Neuronal stem cell (in vitro differentiated cells): ENCODE results near the gene SLC7A4.
A peak's percentile ranks its signal among the peaks of the same experiment; 100 is the strongest.

Source experiments
- DNase-seq: peaks from one replicate; pipeline ENCODE4 v3.0.0-alpha.2; 2013; ENCODE audit warnings: low spot score
- H2AFZ ChIP-seq: one replicate; pipeline ENCODE4 v1.6.1; 2013; ENCODE audit warnings: mild to moderate bottlenecking, low read length, inconsistent platforms
- H2AK5ac ChIP-seq: 2 replicates; pipeline ENCODE4 v1.6.1; 2013; ENCODE audit warnings: low read depth, mild to moderate bottlenecking, inconsistent platforms, low read length, moderate library complexity, mixed read lengths
- H2BK120ac ChIP-seq: 2 replicates; pipeline ENCODE4 v1.6.1; 2013; ENCODE audit warnings: low read depth, mild to moderate bottlenecking, inconsistent platforms, low read length, moderate library complexity, mixed read lengths
- H2BK12ac ChIP-seq: one replicate; pipeline ENCODE4 v1.6.1; 2013; ENCODE audit warnings: low read length, inconsistent platforms
- H2BK15ac ChIP-seq: 2 replicates; pipeline ENCODE4 v1.6.1; 2013; ENCODE audit warnings: mild to moderate bottlenecking, low read length, inconsistent platforms, mixed read lengths
- H2BK5ac ChIP-seq: one replicate; pipeline ENCODE4 v1.6.1; 2013; ENCODE audit warnings: inconsistent platforms, mild to moderate bottlenecking, low read length, moderate library complexity
- H3K14ac ChIP-seq: one replicate; pipeline ENCODE4 v1.6.1; 2013; ENCODE audit warnings: low read length, inconsistent platforms
- H3K18ac ChIP-seq: 2 replicates; pipeline ENCODE4 v1.6.1; 2013; ENCODE audit warnings: low read length, inconsistent platforms
- H3K23ac ChIP-seq: 2 replicates; pipeline ENCODE4 v1.6.1; 2013; ENCODE audit warnings: low read depth, mild to moderate bottlenecking, mixed read lengths, low read length, inconsistent platforms; ENCODE audit not compliant: poor library complexity
- H3K27ac ChIP-seq: replicated peaks from 3 replicates; pipeline ENCODE4 v1.5.1; 2013; ENCODE audit warnings: low read length, inconsistent platforms
- H3K27me3 ChIP-seq, 3 experiments: 2 replicates each; pipeline ENCODE4 v1.6.1; 2013; ENCODE audit warnings: low read length in 3 of 3, mild to moderate bottlenecking in 2 of 3, inconsistent platforms in 1 of 3, low read depth in 1 of 3, mixed read lengths in 1 of 3, moderate library complexity in 1 of 3; ENCODE audit not compliant: control insufficient read depth in 3 of 3, insufficient read depth in 3 of 3
- H3K36me3 ChIP-seq, 2 donors: replicated peaks in 1 of 2; 2 replicates each; pipeline ENCODE4 v1.6.1; 2013; ENCODE audit warnings: low read length in 2 of 2; ENCODE audit not compliant: control insufficient read depth in 2 of 2, insufficient read depth in 2 of 2
- H3K4ac ChIP-seq: 2 replicates; pipeline ENCODE4 v1.6.1; 2013; ENCODE audit warnings: inconsistent platforms, mild to moderate bottlenecking, low read length, moderate library complexity
- H3K4me1 ChIP-seq, 2 donors: 1 replicate in 1 of 2; 2 replicates in 1 of 2; pipeline ENCODE4 v1.6.1; 2013; ENCODE audit warnings: low read length in 2 of 2, low read depth in 1 of 2; ENCODE audit not compliant: control insufficient read depth in 2 of 2, insufficient read depth in 1 of 2
- H3K4me2 ChIP-seq: one replicate; pipeline ENCODE4 v1.6.1; 2013; ENCODE audit warnings: mild to moderate bottlenecking, low read length, inconsistent platforms; ENCODE audit not compliant: insufficient read depth, poor library complexity, severe bottlenecking
- H3K4me3 ChIP-seq, 2 donors: 2 replicates each; pipeline ENCODE4 v1.5.1; 2013; ENCODE audit warnings: low read length in 2 of 2, mild to moderate bottlenecking in 2 of 2, inconsistent platforms in 1 of 2, moderate library complexity in 1 of 2
- H3K79me1 ChIP-seq: one replicate; pipeline ENCODE4 v1.6.1; 2013; ENCODE audit warnings: low read depth, mild to moderate bottlenecking, inconsistent platforms, low read length, moderate library complexity
- H3K9ac ChIP-seq: one replicate; pipeline ENCODE4 v1.6.1; 2013; ENCODE audit warnings: mild to moderate bottlenecking, low read depth, low read length, inconsistent platforms; ENCODE audit not compliant: poor library complexity
- H3K9me3 ChIP-seq, 2 donors: replicated peaks in 1 of 2; 2 replicates each; pipeline versions ENCODE3 to v1.6.1; 2013; ENCODE audit warnings: low read length in 2 of 2, mild to moderate bottlenecking in 2 of 2, inconsistent platforms in 1 of 2, low read depth in 1 of 2, mixed read lengths in 1 of 2, moderate library complexity in 1 of 2; ENCODE audit not compliant: control insufficient read depth in 2 of 2, insufficient read depth in 1 of 2
- H4K8ac ChIP-seq: one replicate; pipeline ENCODE4 v1.6.1; 2013; ENCODE audit warnings: low read depth, mild to moderate bottlenecking, inconsistent platforms, low read length, moderate library complexity
- H4K91ac ChIP-seq: one replicate; pipeline ENCODE4 v1.6.1; 2013; ENCODE audit warnings: low read length, low read depth, mild to moderate bottlenecking, inconsistent platforms; ENCODE audit not compliant: poor library complexity
- WGBS, 2 donors: extraction: QIAGEN DNeasy Blood & Tissue Kit; methylation state at CpG; one replicate each; pipeline ENCODE4 v1.1.7; 2013; ENCODE audit warnings: missing lambda C conversion rate in 2 of 2, mixed read lengths in 1 of 2; ENCODE audit not compliant: insufficient read length in 2 of 2, insufficient replicate concordance in 1 of 2; ENCODE audit errors: extremely low coverage in 2 of 2; 5-methylcytosine and 5-hydroxymethylcytosine counted together

Gene SLC7A4

GRCh38 chr22:20982563-20982882, 49.8 kb downstream of the SLC7A4 start:
- WGBS, 2 donors, result no CpG with 5 or more reads among the region's 12 CpGs
- Histone ChIP-seq H3K4me2 (peak overlapping the region; percentile 68), H3K36me3 (peaks cover 7 to 30% of the 10 kb centered on the region in 2 donors), H2BK5ac (peak overlapping the region; percentile 95), H3K4ac (no peak overlapping the region), H3K4me1 (peaks cover 13 to 20% of the 10 kb centered on the region in 2 donors), H3K27ac (no peak overlapping the region), H2AFZ (peak overlapping the region; percentile 99), H4K8ac (no peak overlapping the region), H2AK5ac (peak overlapping the region; percentile 43), H3K4me3 (peak overlapping the region; percentile 92 to 98), H3K79me1 (peaks cover 6% of the 10 kb centered on the region), H3K18ac (peak overlapping the region; percentile 94), H2BK12ac (no peak overlapping the region), H3K9me3 (peaks cover 7 to 9% of the 10 kb centered on the region in 2 donors), H3K9ac (peak overlapping the region; percentile 92), H2BK15ac (peak overlapping the region; percentile 15), H4K91ac (no peak overlapping the region), H3K27me3 (no peaks in the 10 kb centered on the region), H2BK120ac (no peak overlapping the region), H3K14ac (peak overlapping the region; percentile 78), H3K23ac (peak overlapping the region; percentile 100)
- no peak for DNase-seq

GRCh38 chr22:20981787-20982562, 50.4 kb downstream of the SLC7A4 start, which contains the start of gene LZTR1:
TSS of gene LZTR1 (plus strand) at chr22:20982297. CDS start at chr22:20982372, 75 bp downstream.
- Histone ChIP-seq H2BK5ac (peak within 1 kb of the TSS; percentile 95), H2BK120ac (no peak within 1 kb of the TSS), H3K4ac (no peak within 1 kb of the TSS), H3K27me3 (no peaks in the 10 kb centered on the region), H3K27ac (peak within 1 kb of the TSS; percentile 88), H3K23ac (peak within 1 kb of the TSS; percentile 100), H2AK5ac (peak within 1 kb of the TSS; percentile 43), H3K4me3 (peak within 1 kb of the TSS; percentile 92 to 98), H4K8ac (no peak within 1 kb of the TSS), H3K9ac (peak within 1 kb of the TSS; percentile 98), H3K14ac (peak within 1 kb of the TSS; percentile 78), H2BK15ac (peak within 1 kb of the TSS; percentile 15), H3K18ac (peak within 1 kb of the TSS; percentile 100), H2AFZ (peak within 1 kb of the TSS; percentile 99), H4K91ac (peak within 1 kb of the TSS; percentile 2), H3K36me3 (peaks cover 5 to 27% of the 10 kb centered on the region in 2 donors), H3K4me1 (peaks cover 13 to 20% of the 10 kb centered on the region in 2 donors), H3K9me3 (peaks cover 7 to 9% of the 10 kb centered on the region in 2 donors), H3K4me2 (peak within 1 kb of the TSS; percentile 68), H3K79me1 (peaks cover 5% of the 10 kb centered on the region), H2BK12ac (no peak within 1 kb of the TSS)
- peak; percentile 80 for DNase-seq
- no CpG with 5 or more reads among the region's 87 CpGs for WGBS, 2 donors

- Histone ChIP-seq H2AFZ (peak overlapping the region; percentile 99), H4K8ac (no peak overlapping the region), H3K23ac (peak overlapping the region; percentile 100), H2BK120ac (no peak overlapping the region), H3K4me1 (peaks cover 13 to 20% of the 10 kb centered on the region in 2 donors), H3K14ac (no peak overlapping the region), H3K18ac (peak overlapping the region; percentile 45), H3K27ac (peak overlapping the region; percentile 88), H3K27me3 (no peaks in the 10 kb centered on the region), H2BK15ac (no peak overlapping the region), H3K4me3 (peak overlapping the region; percentile 92 to 98), H2BK12ac (no peak overlapping the region), H3K4me2 (peak overlapping the region; percentile 68), H3K9me3 (peaks cover 7 to 9% of the 10 kb centered on the region in 2 donors), H3K4ac (no peak overlapping the region), H2AK5ac (peak overlapping the region; percentile 9), H3K79me1 (peaks cover 5% of the 10 kb centered on the region), H3K9ac (peak overlapping the region; percentile 98), H4K91ac (peak overlapping the region; percentile 2), H3K36me3 (peaks cover 5 to 19% of the 10 kb centered on the region in 2 donors), H2BK5ac (no peak overlapping the region)
- no CpG with 5 or more reads among the region's 10 CpGs for WGBS, 2 donors
- DNase-seq, result no peak
These were observed 51.2 kb downstream of the SLC7A4 start for GRCh38 chr22:20980938-20981722.

GRCh38 chr22:20980523-20980922, 51.8 kb downstream of the SLC7A4 start:
- no CpG with 5 or more reads among the region's 4 CpGs for WGBS, 2 donors
- peak overlapping the region; percentile 67 for H3K18ac ChIP-seq
- H3K27ac ChIP-seq, result no peak overlapping the region
- peaks cover 7 to 9% of the 10 kb centered on the region in 2 donors for H3K9me3 ChIP-seq
- H3K4me3 ChIP-seq, result peak overlapping the region in 1 of 2 donors; percentile 98
- H3K9ac ChIP-seq, result no peak overlapping the region
- H3K27me3 ChIP-seq, result no peaks in the 10 kb centered on the region
- H4K8ac ChIP-seq, result no peak overlapping the region
- H3K4ac ChIP-seq, result no peak overlapping the region
- peaks cover 3 to 13% of the 10 kb centered on the region in 2 donors for H3K36me3 ChIP-seq
- H3K79me1 ChIP-seq, result peaks cover 5% of the 10 kb centered on the region
- peaks cover 13 to 20% of the 10 kb centered on the region in 2 donors for H3K4me1 ChIP-seq
- no peak overlapping the region for H2BK120ac ChIP-seq
- no peak overlapping the region for H3K4me2 ChIP-seq
- H3K14ac ChIP-seq, result no peak overlapping the region
- H4K91ac ChIP-seq, result peak overlapping the region; percentile 2
- H2BK5ac ChIP-seq, result no peak overlapping the region
- H2BK12ac ChIP-seq, result peak overlapping the region; percentile 30
- H2BK15ac ChIP-seq, result peak overlapping the region; percentile 81
- no peak overlapping the region for H2AFZ ChIP-seq
- H2AK5ac ChIP-seq, result peak overlapping the region; percentile 87
- no peak for DNase-seq
- peak overlapping the region; percentile 83 for H3K23ac ChIP-seq
